ENCODE results near the gene PSPC1. TPM values are rescaled to one million over a fixed set of nuclear protein-coding genes. Genes with fewer than 3 reads are reported as not detected.

Gene PSPC1
- total RNA-seq, 1 experiment from 2014 or later: 124 TPM

GRCh38 chr13:19676168-19676567 is 106.6 kb downstream of the PSPC1 start:
- ChIA-PET POLR2A (no interaction called here), CTCF (no interaction called here)
- no peaks in the 10 kb centered on the region for H3K4me1 Mint-ChIP-seq (ENCODE audit: low read depth, unreplicated experiment)
- intact Hi-C loops (cut with micrococcal nuclease; ENCODE audit: unreplicated experiment): no loop called here
- H3K4me1 ChIP-seq: no peaks in the 10 kb centered on the region
- no peak for TF ChIP-seq CTCF (IDR thresholded peaks at IDR 0.05; ENCODE audit: insufficient read depth in 1 of 2, low read depth in 1 of 2, low read length in 1 of 2, severe bottlenecking in 1 of 2, unreplicated experiment in 1 of 2)
- H3K27ac Mint-ChIP-seq (ENCODE audit: unreplicated experiment): no peak overlapping the region
- no peak for DNase-seq
- no peaks in the 10 kb centered on the region; the same call in none of the 2 replicates for H3K36me3 ChIP-seq (ENCODE audit: control insufficient read depth, insufficient read depth, low read length)
- H3K9me3 ChIP-seq: no peaks in the 10 kb centered on the region
- peaks cover 87% of the 10 kb centered on the region for H3K36me3 Mint-ChIP-seq (ENCODE audit: insufficient read depth, unreplicated experiment)
- H3K27me3 ChIP-seq (replicated peaks; ENCODE audit: control insufficient read depth, insufficient read depth, low read length): no peaks in the 10 kb centered on the region
- no peaks in the 10 kb centered on the region for H3K9me3 Mint-ChIP-seq (ENCODE audit: unreplicated experiment)
- no TSS peak for BruUV-seq (replicated peaks)
- H3K4me3 Mint-ChIP-seq (ENCODE audit: unreplicated experiment): no peak overlapping the region
- no peaks in the 10 kb centered on the region for H3K27me3 Mint-ChIP-seq (ENCODE audit: insufficient read depth, unreplicated experiment)
- no peak overlapping the region for H3K4me3 ChIP-seq (ENCODE audit: low read depth, low read length)

GRCh38 chr13:19674898-19675297 is 107.8 kb downstream of the PSPC1 start:
- DNase-seq: no peak
- TF ChIP-seq CTCF (IDR thresholded peaks at IDR 0.05; ENCODE audit: insufficient read depth in 1 of 2, low read depth in 1 of 2, low read length in 1 of 2, severe bottlenecking in 1 of 2, unreplicated experiment in 1 of 2): no peak
- no TSS peak for BruUV-seq (replicated peaks)
- intact Hi-C loops (cut with micrococcal nuclease; ENCODE audit: unreplicated experiment): loop anchor here (5.0 kb wide), 2 partner anchors 73 to 212 kb away; no protein-coding TSS in a partner anchor
- peaks cover 90% of the 10 kb centered on the region for H3K36me3 Mint-ChIP-seq (ENCODE audit: insufficient read depth, unreplicated experiment)
- H3K4me3 ChIP-seq (ENCODE audit: low read depth, low read length): no peak overlapping the region
- peaks cover 1% of the 10 kb centered on the region for H3K36me3 ChIP-seq (ENCODE audit: control insufficient read depth, insufficient read depth, low read length)
- no peaks in the 10 kb centered on the region for H3K27me3 ChIP-seq (replicated peaks; ENCODE audit: control insufficient read depth, insufficient read depth, low read length)
- ChIA-PET POLR2A (no interaction called here), CTCF (no interaction called here)
- H3K4me1 ChIP-seq: no peaks in the 10 kb centered on the region
- H3K27me3 Mint-ChIP-seq (ENCODE audit: insufficient read depth, unreplicated experiment): no peaks in the 10 kb centered on the region
- no peaks in the 10 kb centered on the region for H3K9me3 Mint-ChIP-seq (ENCODE audit: unreplicated experiment)
- H3K27ac Mint-ChIP-seq (ENCODE audit: unreplicated experiment): no peak overlapping the region
- no peaks in the 10 kb centered on the region for H3K4me1 Mint-ChIP-seq (ENCODE audit: low read depth, unreplicated experiment)
- H3K4me3 Mint-ChIP-seq (ENCODE audit: unreplicated experiment): no peak overlapping the region
- no peaks in the 10 kb centered on the region for H3K9me3 ChIP-seq

- Histone ChIP-seq H3K4me1 (no peaks in the 10 kb centered on the region), H3K4me3 (ENCODE audit: low read depth, low read length) (no peak overlapping the region), H3K36me3 (ENCODE audit: control insufficient read depth, insufficient read depth, low read length) (peaks cover 1% of the 10 kb centered on the region), H3K9me3 (no peaks in the 10 kb centered on the region), H3K27me3 (replicated peaks; ENCODE audit: control insufficient read depth, insufficient read depth, low read length) (no peaks in the 10 kb centered on the region)
- POLR2A ChIA-PET: no interaction called here
- H3K9me3 Mint-ChIP-seq (ENCODE audit: unreplicated experiment): no peaks in the 10 kb centered on the region
- TF ChIP-seq CTCF (IDR thresholded peaks at IDR 0.05; ENCODE audit: insufficient read depth in 1 of 2, low read depth in 1 of 2, low read length in 1 of 2, severe bottlenecking in 1 of 2, unreplicated experiment in 1 of 2): no peak
- no peaks in the 10 kb centered on the region for H3K27me3 Mint-ChIP-seq (ENCODE audit: insufficient read depth, unreplicated experiment)
- CTCF ChIA-PET: no interaction called here
- no TSS peak for BruUV-seq (replicated peaks)
- intact Hi-C loops (cut with micrococcal nuclease; ENCODE audit: unreplicated experiment): loop anchor here (5.0 kb wide), 2 partner anchors 71 to 214 kb away; no protein-coding TSS in a partner anchor
- H3K4me1 Mint-ChIP-seq (ENCODE audit: low read depth, unreplicated experiment): no peaks in the 10 kb centered on the region
- H3K4me3 Mint-ChIP-seq (ENCODE audit: unreplicated experiment): no peak overlapping the region
- no peak for DNase-seq
- H3K27ac Mint-ChIP-seq (ENCODE audit: unreplicated experiment): no peak overlapping the region
- peaks cover 96% of the 10 kb centered on the region for H3K36me3 Mint-ChIP-seq (ENCODE audit: insufficient read depth, unreplicated experiment)
These were observed 109.0 kb downstream of the PSPC1 start for GRCh38 chr13:19673473-19674430.
